Activated T-cell treated with anti-CD3 and anti-CD28 coated beads for 1 hour (primary cell): ENCODE results near the gene PRSS56.

Source experiments
- DNase-seq: peaks from one replicate; pipeline ENCODE4 v3.0.0-alpha.2; 2020; ENCODE audit warnings: low read depth

The PRSS56 gene

DNA sequence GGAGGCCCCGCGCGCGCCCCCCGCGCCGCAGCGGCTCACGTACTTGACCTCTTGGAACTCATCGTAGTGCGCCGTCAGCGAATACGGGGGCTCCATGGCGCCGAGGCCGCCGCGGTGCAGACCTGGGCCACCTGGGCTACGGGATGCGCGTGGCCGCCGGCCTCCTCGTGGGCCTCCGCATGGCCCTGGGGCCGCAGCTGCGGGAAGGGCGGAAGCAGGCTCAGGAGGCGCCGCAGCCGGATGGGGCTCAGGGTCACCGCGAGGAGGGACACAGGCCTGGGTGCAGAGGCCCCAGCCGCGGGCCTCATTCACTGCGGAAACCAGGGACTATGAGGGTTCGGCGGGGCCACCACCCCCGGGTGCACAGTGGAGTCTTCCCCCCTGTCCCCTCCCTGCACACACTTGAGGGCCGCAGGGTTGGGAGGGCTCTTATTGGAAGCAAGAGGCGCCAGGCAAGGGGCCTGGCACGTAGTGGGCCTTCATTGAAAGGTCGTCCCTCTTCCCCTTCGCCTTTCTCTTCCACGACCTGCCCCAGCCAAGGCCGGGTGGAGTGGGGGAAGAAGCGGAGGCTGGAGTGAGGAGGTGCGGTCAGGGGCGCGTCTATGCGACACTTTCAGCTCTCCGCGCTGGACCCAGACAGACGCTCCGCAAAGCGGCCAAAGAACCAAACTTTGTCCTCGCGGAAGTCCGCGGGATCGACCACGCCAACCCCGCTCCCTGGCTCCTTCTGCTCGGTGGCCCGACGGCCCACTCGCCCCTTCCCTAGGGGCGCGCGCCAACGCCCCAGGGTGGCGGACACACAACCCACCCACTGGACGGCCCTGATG is 33.4 kb upstream of the PRSS56 start:
- no peak for DNase-seq

DNA sequence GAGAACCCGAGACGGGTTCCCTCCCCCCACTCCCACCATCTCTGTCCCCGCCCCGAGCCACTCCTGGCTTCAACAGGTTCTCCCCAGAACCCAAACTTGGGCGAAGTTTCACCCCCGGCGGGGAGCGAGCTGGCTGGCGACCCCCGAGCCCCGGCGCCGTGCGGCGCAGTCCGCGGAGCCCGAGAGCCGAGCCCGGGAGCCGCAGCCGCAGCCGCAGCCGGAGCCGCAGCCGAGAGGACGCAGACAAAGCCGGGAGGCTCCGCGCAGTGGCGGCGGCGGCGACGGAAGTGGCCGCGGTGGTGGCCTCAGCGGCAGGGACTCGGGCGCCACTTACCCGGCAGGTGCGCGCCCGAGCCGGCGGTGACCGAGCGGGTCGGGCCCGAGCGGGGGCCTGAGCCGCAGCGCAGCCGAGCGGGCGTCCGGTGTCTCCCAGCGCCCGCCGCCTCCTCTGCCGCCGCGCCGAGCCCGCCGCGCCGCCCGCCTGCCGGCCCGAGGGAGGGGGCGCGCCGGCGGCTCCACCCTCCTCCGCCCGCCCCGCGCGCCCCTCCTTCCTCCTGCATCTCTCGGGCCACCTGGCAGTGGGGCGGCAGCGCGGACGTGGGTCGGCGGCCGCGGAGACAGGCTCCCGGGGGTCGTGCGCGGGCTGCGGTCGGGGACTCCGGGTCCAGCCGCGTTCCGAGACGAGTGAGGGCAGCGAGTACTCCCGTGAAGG is 32.6 kb upstream of the PRSS56 start, which contains the start of gene ECEL1:
ECEL1 (minus strand) TSS at position 450 of the 712 bp plus-strand sequence. CDS start 1,181 bp downstream, outside the sequence.
- no peak for DNase-seq

- DNase-seq = no peak
These were observed 32.0 kb upstream of the PRSS56 start for GRCh38 chr2:232488097-232488711.

DNA sequence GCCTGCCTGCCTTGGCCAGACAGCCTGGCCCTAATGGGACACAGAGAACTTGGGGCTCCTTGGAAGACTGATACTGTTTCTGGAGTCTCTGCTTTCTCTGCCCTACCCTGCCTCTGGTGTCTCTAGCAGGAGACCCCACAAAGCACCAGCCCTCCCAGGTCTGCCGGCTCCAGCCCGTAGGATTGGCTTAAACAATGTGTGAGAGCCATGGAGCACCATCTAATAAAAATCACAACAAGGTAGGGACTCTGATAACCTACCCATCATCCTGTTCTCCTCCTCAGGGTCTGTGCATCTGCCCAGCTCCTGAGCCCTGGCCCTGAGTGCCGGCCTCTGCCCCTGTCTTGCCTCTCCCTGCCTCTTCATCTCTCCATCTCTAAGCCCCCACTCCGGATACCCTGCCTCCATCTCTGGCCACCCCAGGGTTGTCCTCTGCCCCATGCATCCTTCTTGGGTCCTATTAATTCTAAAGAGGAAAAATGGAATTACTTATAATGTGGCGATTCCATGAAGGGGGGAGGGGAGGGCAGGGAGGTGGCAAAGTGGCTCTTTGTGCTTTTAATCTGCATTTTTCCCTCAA is 31.4 kb upstream of the PRSS56 start:
- DNase-seq = no peak

GRCh38 chr2:232489516-232490220 is 30.5 kb upstream of the PRSS56 start:
- no peak for DNase-seq

DNA sequence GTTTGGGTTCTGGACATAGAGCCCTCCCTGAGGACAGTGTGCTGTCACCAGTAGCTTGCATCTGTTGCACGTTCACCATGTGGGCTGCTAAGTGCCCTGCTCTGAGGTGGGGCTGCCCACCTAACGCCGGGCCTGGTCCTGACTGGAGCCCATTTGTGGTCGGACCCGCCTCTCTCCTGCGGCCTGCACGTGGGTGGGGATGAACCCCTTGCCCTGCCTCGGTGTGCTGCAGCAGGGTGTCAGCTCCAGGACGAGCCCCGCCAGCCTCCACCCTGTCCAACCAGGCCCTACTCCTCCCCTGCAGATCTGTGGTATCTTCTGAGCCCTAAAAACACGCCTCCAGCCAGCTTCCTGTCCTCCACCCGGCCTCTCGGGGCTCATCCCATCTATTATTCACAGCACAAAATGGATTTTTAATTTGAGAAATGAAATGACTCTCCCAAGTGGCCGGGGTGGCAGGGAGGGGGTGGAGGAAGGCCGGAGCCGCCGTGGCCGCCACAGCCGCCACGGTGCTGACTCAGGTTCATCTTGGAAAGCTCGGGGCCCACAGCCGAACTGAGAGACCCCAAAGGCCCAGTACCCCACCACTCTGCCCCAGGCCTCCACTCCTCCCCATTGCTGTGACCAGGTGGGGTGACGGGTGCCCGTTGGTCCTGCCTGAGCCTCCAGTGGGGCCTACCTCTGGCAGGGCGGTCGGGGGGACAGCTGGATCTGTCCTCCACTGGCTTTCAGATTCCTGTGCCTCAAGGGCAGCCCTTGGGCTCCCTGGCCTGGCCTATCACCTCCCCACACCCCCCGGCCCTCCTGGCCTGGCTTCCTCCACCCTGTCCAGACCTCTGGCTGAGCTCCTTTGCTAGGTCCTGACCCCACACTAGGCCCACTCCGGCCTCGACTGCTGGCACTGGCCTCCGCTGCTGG is 29.7 kb upstream of the PRSS56 start:
- DNase-seq = no peak

- DNase-seq = no peak
These were observed 28.9 kb upstream of the PRSS56 start for GRCh38 chr2:232491139-232491780.

GRCh38 chr2:232492236-232492848 is 27.8 kb upstream of the PRSS56 start:
- DNase-seq = no peak

DNA sequence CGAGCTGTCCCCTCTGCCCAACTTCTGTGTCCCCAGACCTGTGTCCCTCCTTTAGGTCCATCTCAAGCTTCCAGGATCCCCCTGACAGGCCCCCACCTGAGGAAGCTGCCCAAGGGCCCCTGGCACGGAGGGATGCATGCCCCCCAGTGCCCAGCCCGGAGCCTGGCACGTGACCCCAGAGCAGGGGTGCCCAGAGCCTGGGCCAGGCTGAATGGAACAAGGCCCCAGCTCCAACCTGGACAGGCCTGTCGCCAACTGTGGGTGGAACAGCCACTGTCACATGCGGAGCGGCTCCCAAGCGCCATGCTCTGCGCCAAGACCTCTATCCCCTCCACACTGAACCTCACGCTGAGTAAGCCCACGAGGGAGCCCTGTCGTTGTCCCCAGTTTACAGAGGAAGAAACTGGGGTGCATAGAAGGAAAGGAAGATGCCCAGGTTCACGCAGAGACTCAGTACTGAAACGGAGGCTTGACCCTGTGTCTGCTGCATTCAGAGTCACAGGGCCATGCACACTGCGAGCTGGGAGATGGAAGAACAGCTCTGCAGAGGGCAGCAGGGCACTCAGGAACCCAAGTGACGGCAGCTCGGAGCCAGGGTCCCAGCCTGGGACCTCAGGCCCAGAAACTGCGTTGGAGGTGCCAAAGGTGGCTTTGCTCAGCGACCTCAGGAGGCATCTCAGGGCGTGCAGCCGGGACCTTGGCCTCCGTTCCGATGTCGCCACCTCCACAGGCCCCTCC is 27.1 kb upstream of the PRSS56 start:
- DNase-seq = no peak

DNA sequence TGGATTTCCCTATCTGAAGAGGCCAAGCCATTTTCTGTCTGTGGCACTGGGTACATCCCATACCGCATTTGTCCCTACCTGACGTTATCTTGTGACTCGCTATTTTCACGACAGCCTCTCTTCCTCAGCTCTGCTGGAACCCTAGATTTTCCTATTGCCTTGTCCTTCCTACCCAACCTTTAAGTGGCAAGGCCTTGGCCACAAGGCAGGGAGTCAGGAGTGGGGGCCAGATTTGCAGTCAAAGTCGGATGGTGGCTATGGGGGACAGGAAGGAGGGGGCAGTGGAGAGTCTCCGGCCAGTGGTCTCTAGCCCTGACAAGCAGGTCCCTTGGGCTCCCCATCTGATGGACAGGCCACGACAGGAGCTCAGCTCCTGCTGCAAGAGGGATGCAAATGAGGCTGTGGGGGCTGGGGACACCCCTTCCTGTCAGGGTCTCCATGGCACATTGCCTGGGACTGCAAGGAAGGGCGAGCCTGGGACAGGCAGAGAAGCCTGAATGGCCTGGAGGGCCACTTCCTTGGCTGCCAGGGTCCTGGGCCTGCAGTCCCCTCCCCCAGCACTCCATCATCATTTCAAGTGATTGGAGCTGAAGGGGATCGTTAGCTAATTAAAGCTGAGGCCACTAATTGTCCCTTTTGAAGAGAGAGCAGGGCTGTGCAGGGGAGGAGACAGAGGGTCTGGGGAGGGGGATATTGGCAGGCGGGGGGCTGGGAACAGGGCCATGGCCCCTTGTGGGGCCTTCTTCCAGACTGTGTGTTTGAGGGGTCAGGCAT is 26.3 kb upstream of the PRSS56 start:
- no peak for DNase-seq

DNA sequence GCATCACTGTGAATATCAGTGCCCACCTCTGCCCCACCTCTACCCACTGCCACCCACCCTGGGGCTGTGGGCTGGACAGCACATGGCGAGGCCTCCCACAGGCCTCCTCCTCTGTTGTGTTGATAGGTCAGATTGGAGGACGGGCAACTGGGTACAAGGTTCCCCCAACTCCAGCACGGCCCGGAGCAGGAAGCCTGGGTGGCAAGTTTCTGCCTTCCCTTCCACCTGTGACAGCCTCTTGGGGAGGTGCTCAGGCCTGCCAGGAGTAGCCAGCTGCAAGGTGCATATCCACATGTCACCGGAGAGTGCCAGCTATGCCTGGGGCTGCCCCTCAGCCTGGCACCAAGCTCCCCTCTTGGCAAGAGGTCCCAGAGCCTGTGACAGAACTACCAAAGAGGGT is 25.6 kb upstream of the PRSS56 start:
- no peak for DNase-seq

GRCh38 chr2:232495292-232495691 is 24.9 kb upstream of the PRSS56 start:
- no peak for DNase-seq

DNA sequence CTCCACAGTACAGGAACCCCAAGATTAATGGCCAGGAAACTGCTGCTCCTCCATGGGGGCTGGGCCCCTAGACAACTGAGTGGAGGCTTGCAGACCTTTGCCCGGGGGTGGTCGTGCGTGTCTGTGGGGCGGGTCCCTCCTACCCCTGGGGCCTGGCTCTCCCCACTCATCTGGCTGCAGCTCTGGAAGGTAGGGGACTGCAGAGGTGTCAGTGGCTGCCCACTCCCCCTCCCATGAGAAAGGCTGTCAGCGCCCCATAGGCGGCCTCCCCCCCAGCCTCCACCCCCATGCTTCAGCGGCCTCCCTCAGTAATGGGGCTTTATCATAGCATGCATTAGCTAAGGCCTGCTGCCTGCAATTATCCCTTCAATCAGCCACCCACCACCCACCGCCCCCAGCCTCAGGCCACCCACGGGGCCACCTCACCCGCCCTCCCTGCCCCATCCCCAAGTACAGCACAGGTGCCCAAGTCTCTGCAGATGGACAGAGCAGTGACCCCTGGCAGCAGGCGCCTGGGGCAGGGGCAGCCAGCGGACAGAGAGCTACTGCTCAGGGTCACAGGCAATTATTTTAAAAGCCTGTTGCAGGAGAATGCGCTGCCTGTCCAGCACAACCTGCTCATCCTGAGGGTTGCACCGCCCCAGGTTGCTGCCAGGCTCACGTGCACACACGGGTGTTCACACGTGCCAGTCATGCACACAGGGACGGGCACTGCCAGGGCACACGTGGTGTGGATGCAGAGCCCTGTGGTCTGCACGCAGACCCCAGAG is 23.5 kb upstream of the PRSS56 start:
- no peak for DNase-seq

DNA sequence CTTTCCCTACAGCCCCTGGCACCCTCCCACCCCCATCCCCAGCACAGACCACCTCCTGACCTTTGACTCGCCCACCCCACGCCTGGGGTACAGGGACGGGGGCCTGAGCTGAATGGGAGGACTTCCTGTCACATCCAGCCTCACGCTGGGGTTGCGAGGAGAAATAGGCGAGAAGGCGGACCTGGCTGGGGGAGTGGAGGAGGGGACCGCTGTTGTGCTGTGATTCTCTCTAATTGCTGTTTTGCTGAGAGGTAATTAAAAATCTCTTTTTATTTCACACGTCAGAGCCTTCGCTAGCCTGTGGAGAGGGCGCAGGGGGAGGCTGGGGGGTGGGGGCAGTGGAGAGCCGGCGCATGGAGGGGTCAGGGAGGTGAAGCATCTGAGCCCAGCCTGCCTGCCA is 22.8 kb upstream of the PRSS56 start:
- no peak for DNase-seq

- no peak for DNase-seq
These were observed 21.7 kb upstream of the PRSS56 start for GRCh38 chr2:232498452-232498851.

DNA sequence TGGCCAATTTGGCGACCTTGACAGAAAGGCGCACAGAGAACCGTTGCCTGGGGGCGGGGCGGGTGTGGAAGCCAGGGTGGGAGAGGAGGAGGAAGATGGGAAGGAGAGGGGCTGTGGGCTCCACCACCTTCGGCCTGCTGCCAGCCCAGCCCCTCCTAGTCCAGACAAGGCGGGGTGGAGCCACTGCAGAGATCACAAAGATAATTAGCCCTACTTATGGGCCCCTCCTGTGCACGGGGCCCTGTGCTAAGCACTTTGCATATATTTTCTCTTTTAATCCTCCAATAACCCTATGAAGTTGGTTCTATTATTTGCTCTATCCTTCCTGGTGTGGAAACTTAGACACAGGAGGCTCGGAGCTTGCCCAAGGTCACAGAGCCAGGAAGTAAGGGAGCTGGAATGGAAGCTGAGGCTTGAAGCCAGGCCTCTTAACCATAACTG is 18.8 kb upstream of the PRSS56 start:
- no peak for DNase-seq

GRCh38 chr2:232501794-232502390 is 18.3 kb upstream of the PRSS56 start:
- DNase-seq = no peak
